ENCODE data around the gene CAPZA1. TPM values are rescaled to one million over a fixed set of nuclear protein-coding genes. Genes with fewer than 3 reads are reported as not detected.

The CAPZA1 gene
- total RNA-seq, 1 donor from 2014 or later, result 129 TPM

DNA sequence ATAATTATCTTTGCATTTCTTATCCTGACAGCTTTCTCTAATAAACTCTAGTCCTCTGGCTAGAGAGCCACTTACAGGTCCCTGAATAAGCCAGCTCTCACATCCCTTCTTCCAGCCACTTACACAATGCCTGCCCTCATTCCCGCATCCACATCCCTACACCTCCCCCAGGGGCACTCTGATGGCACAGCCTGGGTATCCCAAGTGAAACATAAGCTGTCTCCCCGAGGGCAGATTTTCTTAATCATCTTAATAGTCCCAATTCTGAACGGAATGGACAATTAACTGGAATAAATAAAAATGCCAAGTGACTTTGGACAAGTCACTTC, 82.4 kb downstream of the CAPZA1 start:
- H3K27me3 Mint-ChIP-seq (ENCODE audit: unreplicated experiment), result no peaks in the 10 kb centered on the region
- H3K9me3 Mint-ChIP-seq (ENCODE audit: unreplicated experiment), result no peaks in the 10 kb centered on the region
- H3K36me3 Mint-ChIP-seq (ENCODE audit: unreplicated experiment), result peaks cover 22% of the 10 kb centered on the region
- DNase-seq (ENCODE audit: extremely low spot score, unreplicated experiment), result no peak
- H3K27ac Mint-ChIP-seq (ENCODE audit: unreplicated experiment), result peak overlapping the region; percentile 96
- peaks cover 72% of the 10 kb centered on the region for H3K4me1 Mint-ChIP-seq (ENCODE audit: unreplicated experiment)
- peak overlapping the region; percentile 24 for H3K4me3 Mint-ChIP-seq (ENCODE audit: unreplicated experiment)
- no peak for TF ChIP-seq CTCF (IDR thresholded peaks at IDR 0.05)

DNA sequence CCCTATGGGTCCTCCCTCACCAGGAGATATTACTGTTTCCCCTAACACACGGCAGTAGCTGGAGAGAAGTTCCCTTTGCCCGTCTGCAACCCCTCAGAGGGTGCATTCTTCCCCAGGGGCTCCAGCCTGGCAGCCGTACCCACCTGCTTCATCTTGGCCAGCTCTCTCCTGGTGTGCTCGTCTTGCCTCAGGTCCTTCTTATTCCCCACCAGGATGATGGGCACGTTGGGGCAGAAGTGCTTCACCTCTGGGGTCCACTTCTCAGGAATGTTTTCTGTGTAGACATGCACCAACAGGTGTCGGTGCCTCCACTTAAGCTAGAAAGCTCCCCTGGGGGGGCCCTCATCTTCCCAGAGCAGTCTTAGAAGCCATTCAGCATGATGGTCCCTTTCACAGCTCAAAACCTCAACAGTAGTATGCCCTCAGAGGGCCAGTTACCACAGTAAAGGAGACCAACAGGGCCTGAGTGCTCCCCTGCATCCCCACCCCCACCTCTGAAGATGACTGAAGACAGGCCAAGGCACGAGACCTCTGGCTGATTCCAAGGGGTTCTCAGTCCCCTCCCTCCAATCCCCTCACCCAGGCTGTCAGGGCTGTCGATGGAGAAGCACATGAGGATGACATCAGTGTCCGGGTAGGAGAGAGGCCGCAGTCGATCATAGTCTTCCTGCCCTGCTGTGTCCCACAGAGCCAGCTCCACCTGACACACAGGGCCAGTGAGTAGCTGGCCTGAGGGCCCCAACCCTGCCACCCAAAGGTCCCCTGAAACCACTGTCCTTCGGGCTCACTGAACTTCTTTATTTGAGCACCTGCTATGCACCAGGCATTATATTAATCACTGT, 83.0 kb downstream of the CAPZA1 start:
- peaks cover 22% of the 10 kb centered on the region for H3K36me3 Mint-ChIP-seq (ENCODE audit: unreplicated experiment)
- no peak for TF ChIP-seq CTCF (IDR thresholded peaks at IDR 0.05)
- peaks cover 75% of the 10 kb centered on the region for H3K4me1 Mint-ChIP-seq (ENCODE audit: unreplicated experiment)
- DNase-seq (ENCODE audit: extremely low spot score, unreplicated experiment), result no peak
- H3K27me3 Mint-ChIP-seq (ENCODE audit: unreplicated experiment), result no peaks in the 10 kb centered on the region
- no peaks in the 10 kb centered on the region for H3K9me3 Mint-ChIP-seq (ENCODE audit: unreplicated experiment)
- peak overlapping the region; percentile 22 for H3K4me3 Mint-ChIP-seq (ENCODE audit: unreplicated experiment)
- H3K27ac Mint-ChIP-seq (ENCODE audit: unreplicated experiment), result peak overlapping the region; percentile 96

- Mint-ChIP-seq H3K9me3 (ENCODE audit: unreplicated experiment) (no peaks in the 10 kb centered on the region), H3K27me3 (ENCODE audit: unreplicated experiment) (no peaks in the 10 kb centered on the region), H3K27ac (ENCODE audit: unreplicated experiment) (peak overlapping the region; percentile 95), H3K4me3 (ENCODE audit: unreplicated experiment) (no peak overlapping the region), H3K4me1 (ENCODE audit: unreplicated experiment) (peaks cover 79% of the 10 kb centered on the region), H3K36me3 (ENCODE audit: unreplicated experiment) (peaks cover 20% of the 10 kb centered on the region)
- no peak for DNase-seq (ENCODE audit: extremely low spot score, unreplicated experiment)
- no peak for TF ChIP-seq CTCF (IDR thresholded peaks at IDR 0.05)
Measured at GRCh38 chr1:112703706-112704105, 84.1 kb downstream of the CAPZA1 start.

GRCh38 chr1:112704391-112704933, 84.8 kb downstream of the CAPZA1 start:
- peaks cover 17% of the 10 kb centered on the region for H3K36me3 Mint-ChIP-seq (ENCODE audit: unreplicated experiment)
- no peaks in the 10 kb centered on the region for H3K27me3 Mint-ChIP-seq (ENCODE audit: unreplicated experiment)
- peak overlapping the region; percentile 77 for H3K4me3 Mint-ChIP-seq (ENCODE audit: unreplicated experiment)
- TF ChIP-seq CTCF (IDR thresholded peaks at IDR 0.05), result no peak
- peak overlapping the region; percentile 95 for H3K27ac Mint-ChIP-seq (ENCODE audit: unreplicated experiment)
- no peak for DNase-seq (ENCODE audit: extremely low spot score, unreplicated experiment)
- no peaks in the 10 kb centered on the region for H3K9me3 Mint-ChIP-seq (ENCODE audit: unreplicated experiment)
- peaks cover 73% of the 10 kb centered on the region for H3K4me1 Mint-ChIP-seq (ENCODE audit: unreplicated experiment)

DNA sequence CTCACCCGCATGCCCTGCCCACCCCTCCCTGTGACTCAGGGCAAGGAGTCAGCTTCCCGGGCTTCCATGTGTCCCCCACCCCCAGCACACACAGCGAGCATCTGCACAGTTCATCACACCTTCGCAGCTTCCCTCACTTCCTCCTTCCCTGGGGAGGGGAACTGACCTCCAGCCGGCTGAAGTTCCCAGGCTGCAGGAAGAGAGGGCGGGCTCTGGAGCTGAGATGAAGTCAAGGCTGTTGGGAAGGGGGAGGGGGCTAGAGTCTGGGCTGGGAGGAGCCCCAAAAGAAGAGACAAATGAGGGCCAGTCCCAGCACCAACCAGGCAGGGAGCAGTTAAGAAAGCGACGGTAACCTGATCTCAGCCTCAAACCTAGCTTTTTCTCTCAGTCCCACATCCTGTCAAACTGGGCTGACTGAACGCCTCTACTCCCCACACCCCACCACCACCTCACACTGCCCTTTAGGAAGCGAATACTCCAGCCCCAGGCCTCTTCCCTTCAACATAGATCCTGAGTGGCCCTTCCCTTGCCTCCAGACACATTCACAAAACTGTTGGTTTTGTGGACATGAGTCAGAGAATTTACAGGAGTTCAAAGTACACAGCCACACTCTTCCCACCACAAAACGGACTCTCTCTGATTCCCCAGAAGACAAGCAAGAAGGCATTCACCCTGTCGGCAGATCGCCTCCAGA, 85.4 kb downstream of the CAPZA1 start:
- H3K9me3 Mint-ChIP-seq (ENCODE audit: unreplicated experiment), result no peaks in the 10 kb centered on the region
- DNase-seq (ENCODE audit: extremely low spot score, unreplicated experiment), result peak; percentile 93
- H3K4me1 Mint-ChIP-seq (ENCODE audit: unreplicated experiment), result peaks cover 67% of the 10 kb centered on the region
- TF ChIP-seq CTCF (IDR thresholded peaks at IDR 0.05), result no peak
- H3K36me3 Mint-ChIP-seq (ENCODE audit: unreplicated experiment), result peaks cover 13% of the 10 kb centered on the region
- peak overlapping the region; percentile 95 for H3K27ac Mint-ChIP-seq (ENCODE audit: unreplicated experiment)
- peak overlapping the region; percentile 77 for H3K4me3 Mint-ChIP-seq (ENCODE audit: unreplicated experiment)
- H3K27me3 Mint-ChIP-seq (ENCODE audit: unreplicated experiment), result no peaks in the 10 kb centered on the region
